Kidney (tissue), 14 donors: ENCODE results near the gene AJAP1. TPM values are rescaled to one million over a fixed set of nuclear protein-coding genes. Genes with fewer than 3 reads are reported as not detected.

ENCODE experiments used
- DNase-seq, 5 donors: peaks; one replicate each; pipeline ENCODE4 v3.0.0-alpha.2; 2013 to 2020
- FAIRE-seq: peaks from 2 replicates; lab custom pipeline; 2012; peaks lifted over from hg19 to GRCh38; lab: Jason Lieb, UNC
- H3K27ac ChIP-seq, 2 donors: one replicate each; pipeline ENCODE4 v1.7.0; 2013; ENCODE audit warnings: low read depth in 2 of 2, low read length in 2 of 2, inconsistent platforms in 1 of 2
- H3K27me3 ChIP-seq: one replicate; pipeline ENCODE4 v1.7.1; 2013; ENCODE audit warnings: low read length, inconsistent platforms; ENCODE audit not compliant: control insufficient read depth, insufficient read depth
- H3K36me3 ChIP-seq, 3 donors: one replicate each; pipeline versions ENCODE4 v1.7.0 to v1.7.1; 2013; ENCODE audit warnings: low read length in 3 of 3, control low read depth in 1 of 3, inconsistent platforms in 1 of 3; ENCODE audit not compliant: insufficient read depth in 3 of 3, control insufficient read depth in 2 of 3
- H3K4me1 ChIP-seq, 3 donors: one replicate each; pipeline versions ENCODE4 v1.7.0 to v1.7.1; 2013; ENCODE audit warnings: low read length in 3 of 3, inconsistent platforms in 1 of 3, low read depth in 1 of 3; ENCODE audit not compliant: control insufficient read depth in 2 of 3, insufficient read depth in 2 of 3
- H3K4me3 ChIP-seq, 3 donors: one replicate each; pipeline versions ENCODE4 v1.7.0 to v1.8.1; 2013; ENCODE audit warnings: low read length in 3 of 3, control low read depth in 1 of 3, inconsistent platforms in 1 of 3
- H3K9ac ChIP-seq, 3 donors: one replicate each; pipeline versions ENCODE4 v1.7.0 to v1.7.1; 2013; ENCODE audit warnings: low read length in 3 of 3, control low read depth in 1 of 3, inconsistent platforms in 1 of 3
- H3K9me3 ChIP-seq, 3 donors: one replicate each; pipeline versions ENCODE4 v1.7.0 to v1.7.1; 2013; ENCODE audit warnings: low read length in 3 of 3, control low read depth in 1 of 3, inconsistent platforms in 1 of 3; ENCODE audit not compliant: control insufficient read depth in 2 of 3, insufficient read depth in 1 of 3
- CTCF ChIP-seq: IDR thresholded peaks from 3 replicates; pipeline ENCODE4 v1.5.1; 2012; ENCODE audit warnings: mild to moderate bottlenecking, moderate library complexity, borderline replicate concordance; ENCODE audit not compliant: insufficient read depth; ENCODE audit errors: extremely low read depth
- intact Hi-C: fragments of 100-400 bp; cut with DNase I; formaldehyde crosslinking; loops from one replicate; pipeline ENCODE4 v1.11.1; 2022
- polyA plus RNA-seq: library from polyadenylated mRNA; stranded (reverse); fragments of 350-450 nt; fragmentation: Illumina TruSeq; extraction: RNeasy Lipid Tissue Mini Kit (QIAGEN cat#74804); gene quantifications from one replicate; pipeline ENCODE4 v1.2.3, GENCODE V29; 2014; ENCODE audit warnings: low read depth, low replicate concordance; ENCODE audit not compliant: insufficient read depth
- total RNA-seq: library from RNA; stranded (reverse); fragmentation: NEBNext Ultra II Directional; extraction: Animal tissue kit (Norgen Biotek cat#: 25700); gene quantifications from one replicate; pipeline ENCODE4 v1.2.1, GENCODE V29; 2021
- donor health status: control.
- donor health status: control.
- donor health status: control.
- donor health status: control.
- donor health status: control.
- donor health status: DM: yes; HTN: yes; CAD: no.
- donor health status: Normal renal cell carcinoma (clear cell type).

The AJAP1 gene
- total and polyA plus RNA-seq, 2 donors from 2014 or later = 2.7 to 5.5 TPM

GRCh38 chr1:4837031-4837600 lies 182.7 kb downstream of the AJAP1 start:
- Histone ChIP-seq H3K36me3 (no peaks in the 10 kb centered on the region), H3K4me3 (no peak overlapping the region), H3K4me1 (peaks cover 0 to 4% (median 0%) of the 10 kb centered on the region in 3 donors), H3K9me3 (no peaks in the 10 kb centered on the region), H3K27me3 (no peaks in the 10 kb centered on the region), H3K27ac (no peak overlapping the region), H3K9ac (no peak overlapping the region)
- FAIRE-seq (no peak), DNase-seq (peak in 2 of 5 donors; percentile 24 to 27)
- intact Hi-C loops = no loop called here
- no peak for TF ChIP-seq CTCF

DNA sequence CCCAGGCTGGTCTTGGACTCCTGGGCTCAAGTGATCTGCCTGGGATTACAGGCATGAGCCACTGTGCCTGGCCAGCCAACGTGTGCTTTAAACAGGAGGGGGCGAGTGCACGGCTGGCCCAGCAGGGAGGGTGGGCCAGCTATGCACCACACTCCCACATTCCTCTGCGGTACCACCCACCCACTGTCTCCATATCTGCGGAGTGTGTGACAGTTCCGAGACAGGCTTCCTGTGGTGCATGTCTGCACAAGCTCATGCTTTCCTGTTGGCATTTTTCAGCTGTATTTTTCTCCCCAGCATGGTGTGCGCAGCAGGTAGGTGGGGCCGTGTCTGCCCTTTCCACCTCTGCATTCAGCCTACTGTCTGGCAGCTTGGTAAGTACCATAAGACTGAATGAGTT lies 183.3 kb downstream of the AJAP1 start:
- Histone ChIP-seq H3K27me3 (no peaks in the 10 kb centered on the region), H3K4me3 (no peak overlapping the region), H3K4me1 (peaks cover 0 to 4% (median 0%) of the 10 kb centered on the region in 3 donors), H3K9me3 (no peaks in the 10 kb centered on the region), H3K27ac (no peak overlapping the region), H3K36me3 (no peaks in the 10 kb centered on the region), H3K9ac (no peak overlapping the region)
- FAIRE-seq = no peak
- DNase-seq = no peak
- intact Hi-C loops = no loop called here
- TF ChIP-seq CTCF = no peak

DNA sequence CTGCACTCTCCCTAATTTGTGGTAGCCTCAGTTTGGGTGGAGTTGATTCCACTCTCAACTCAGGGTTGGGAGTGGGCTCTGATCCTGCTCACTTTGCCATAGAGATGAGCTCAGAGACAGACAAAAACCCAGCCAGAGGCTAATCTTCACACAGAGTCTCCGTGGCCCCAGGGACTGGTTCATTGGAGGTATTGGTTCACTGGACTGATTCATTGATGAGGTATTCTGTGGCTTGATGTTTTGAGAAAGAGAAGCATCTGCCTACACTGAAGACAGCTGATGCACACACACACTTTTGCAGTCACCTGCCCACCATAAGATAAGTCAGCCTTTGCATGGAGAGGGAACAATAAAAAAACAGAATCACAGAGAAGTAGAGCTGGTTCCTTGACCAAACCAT lies 183.8 kb downstream of the AJAP1 start:
- no peak overlapping the region for H3K4me3 ChIP-seq
- no peak for TF ChIP-seq CTCF
- no peak overlapping the region for H3K9ac ChIP-seq
- no peaks in the 10 kb centered on the region for H3K27me3 ChIP-seq
- no peak overlapping the region for H3K27ac ChIP-seq
- FAIRE-seq = no peak
- DNase-seq = no peak
- H3K36me3 ChIP-seq = no peaks in the 10 kb centered on the region
- H3K4me1 ChIP-seq = peaks cover 0 to 4% (median 0%) of the 10 kb centered on the region in 3 donors
- intact Hi-C loops = no loop called here
- no peaks in the 10 kb centered on the region for H3K9me3 ChIP-seq
